NK-92 (cell line): ENCODE results near the gene RNF220.

Source experiments
- DNase-seq: peaks from one replicate; lab custom pipeline; 2025; ENCODE audit not compliant: unreplicated experiment; lab: John Stamatoyannopoulos, UW

The RNF220 gene

DNA sequence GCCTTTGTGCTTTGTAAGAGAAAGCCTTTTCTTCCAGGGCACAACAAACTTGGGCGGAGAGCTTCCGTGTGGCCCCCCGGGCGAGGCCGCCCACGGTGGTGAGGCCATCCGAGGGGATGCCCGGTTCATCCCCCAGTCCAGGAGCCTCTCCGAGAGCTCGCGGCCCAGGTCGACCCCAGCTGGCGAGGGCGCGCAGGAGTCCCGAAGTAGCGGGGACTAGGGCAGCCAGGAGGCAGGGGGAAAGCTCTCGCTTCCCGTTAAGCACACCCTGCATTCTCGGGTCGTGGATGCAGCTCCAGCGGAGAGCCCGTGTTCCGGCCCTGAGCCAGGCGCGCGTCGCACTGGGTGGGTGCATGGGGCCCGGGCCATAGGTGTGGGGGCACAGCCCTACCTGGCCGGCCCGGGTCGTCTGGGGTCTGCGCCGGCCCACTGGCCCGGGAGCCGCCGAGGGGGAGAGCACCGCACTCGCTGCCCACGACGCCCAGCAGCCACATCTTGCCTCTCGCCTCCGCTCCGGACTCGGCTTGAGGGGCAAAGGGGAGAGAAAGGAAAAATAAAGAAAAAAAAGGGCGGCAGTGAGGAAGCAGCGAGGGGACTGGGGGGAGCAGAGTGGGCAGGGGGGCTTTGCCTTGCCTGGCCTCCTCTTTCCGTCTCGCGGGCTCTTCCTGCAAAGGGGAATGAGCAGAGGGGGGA lies 1.8 kb downstream of the RNF220 start:
- DNase-seq: no peak

DNA sequence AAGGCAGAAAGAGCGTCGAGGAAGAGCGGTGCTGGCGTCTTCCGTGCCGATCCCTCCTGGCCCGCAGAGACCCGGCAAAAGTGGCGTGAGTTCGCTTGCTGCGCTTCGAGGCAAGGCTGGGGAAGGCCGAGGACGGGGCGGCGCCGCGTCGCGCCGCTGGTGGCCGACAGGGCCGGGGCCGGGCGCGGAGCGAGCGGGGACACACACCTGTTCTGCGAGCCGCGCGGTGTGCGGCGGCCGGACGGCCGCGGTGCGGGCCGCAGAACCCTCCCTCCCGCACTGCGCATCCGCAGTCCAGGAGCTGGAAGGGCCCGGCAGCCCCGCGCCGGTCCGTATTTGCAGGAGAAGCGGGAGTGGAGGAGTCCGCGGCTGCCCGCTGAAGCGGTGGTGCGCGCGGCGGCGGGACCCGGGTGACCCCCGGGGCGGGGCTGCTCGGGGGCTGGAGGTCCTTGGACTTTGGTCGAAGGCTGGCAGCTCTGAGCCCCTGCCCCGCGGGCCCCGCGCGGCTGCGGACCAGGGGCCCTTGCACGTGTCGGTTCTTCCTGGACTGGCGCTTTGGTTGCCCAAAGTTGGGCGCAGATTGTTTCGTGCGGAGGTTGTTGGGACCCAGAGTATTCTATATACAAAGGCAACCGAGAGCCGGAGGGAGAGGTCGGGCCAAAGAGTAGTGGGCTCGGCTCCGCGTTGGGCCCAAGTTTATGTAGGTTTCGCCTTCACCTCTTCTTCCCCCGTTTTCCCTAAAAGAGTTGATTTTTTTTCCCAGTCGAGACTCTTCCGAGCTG lies 2.6 kb downstream of the RNF220 start:
- no peak for DNase-seq

DNA sequence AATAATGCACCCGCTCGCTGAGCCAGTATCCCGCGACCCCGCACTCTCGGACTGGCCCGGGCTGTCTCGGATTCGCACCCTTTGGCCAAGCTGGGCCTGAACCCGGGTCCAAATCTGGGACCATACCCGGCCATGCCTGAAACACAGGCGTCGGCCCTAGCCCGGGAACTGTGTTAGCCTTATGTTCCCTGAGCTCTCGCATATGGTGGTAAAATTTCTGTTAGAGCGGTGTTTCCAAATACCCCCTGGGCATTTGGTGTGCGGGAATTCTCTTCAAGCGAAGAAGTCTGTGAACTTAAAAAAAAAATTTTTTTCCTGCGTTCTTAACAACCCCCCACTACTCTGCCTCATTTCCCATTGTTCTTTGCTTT lies 3.1 kb downstream of the RNF220 start:
- no peak for DNase-seq

DNA sequence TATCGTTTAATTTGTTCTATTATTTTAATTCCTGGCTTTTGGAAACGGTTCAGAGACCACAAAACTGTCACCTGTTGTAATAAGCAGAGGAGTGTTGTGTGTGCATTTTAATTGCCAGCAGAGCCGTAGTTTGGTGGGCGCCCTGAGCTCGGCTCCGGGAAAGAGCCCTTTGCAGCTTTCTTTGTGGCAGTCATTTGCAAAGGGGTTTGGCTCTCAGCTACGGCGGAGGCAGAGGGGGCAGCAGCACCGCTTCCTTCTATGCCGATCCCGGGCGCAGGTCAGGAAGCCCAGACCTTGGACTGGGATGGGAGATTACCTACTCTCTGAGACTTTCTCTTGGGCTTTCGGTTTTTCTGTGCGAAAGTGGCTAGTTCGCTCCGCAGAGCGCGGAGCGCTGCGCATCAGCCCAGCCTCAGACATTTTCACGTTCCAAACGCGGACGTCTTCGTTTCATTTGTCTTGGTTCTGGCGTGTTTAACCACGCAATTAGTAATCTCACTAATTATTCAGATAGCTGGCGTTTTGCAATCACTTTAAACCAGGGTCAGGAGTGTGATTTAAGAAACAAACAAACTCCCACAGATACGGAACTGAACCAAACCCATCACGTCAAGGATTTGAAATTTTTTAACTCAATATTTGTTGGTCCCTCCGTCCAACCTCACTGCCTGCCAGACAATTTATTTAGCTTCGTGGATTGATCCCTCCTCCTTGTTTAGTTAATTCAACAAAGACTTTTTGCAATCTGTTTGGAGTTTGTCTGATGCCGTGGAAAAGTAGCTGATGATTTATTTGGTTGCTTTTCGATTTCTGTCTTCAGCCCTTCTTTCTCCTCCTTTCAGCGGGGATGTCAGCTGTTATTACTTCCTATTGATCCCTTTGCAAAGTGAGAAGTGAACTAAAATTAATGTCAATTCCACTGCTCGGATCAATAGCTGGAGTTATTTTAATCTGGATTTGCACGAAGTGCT lies 3.9 kb downstream of the RNF220 start:
- no peak for DNase-seq

DNA sequence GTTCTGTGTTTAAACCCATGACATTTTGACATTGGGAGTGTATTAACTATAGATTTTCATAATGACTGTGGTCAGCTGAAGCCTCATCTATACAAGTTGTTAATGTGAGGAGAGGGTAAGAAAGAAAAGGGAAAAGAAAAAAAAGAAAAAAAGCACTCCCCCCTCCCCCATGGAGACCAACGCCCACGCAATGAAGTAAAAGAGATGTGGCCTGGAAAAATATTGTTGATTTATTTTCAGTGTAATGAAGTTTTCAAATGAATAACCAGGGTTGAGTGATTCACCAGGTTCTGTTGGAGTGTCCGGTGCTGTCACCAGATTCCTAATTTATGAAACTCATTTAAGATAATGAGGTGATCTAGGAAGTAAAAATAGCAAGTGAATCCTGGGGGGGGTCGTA lies 4.7 kb downstream of the RNF220 start:
- DNase-seq: no peak

DNA sequence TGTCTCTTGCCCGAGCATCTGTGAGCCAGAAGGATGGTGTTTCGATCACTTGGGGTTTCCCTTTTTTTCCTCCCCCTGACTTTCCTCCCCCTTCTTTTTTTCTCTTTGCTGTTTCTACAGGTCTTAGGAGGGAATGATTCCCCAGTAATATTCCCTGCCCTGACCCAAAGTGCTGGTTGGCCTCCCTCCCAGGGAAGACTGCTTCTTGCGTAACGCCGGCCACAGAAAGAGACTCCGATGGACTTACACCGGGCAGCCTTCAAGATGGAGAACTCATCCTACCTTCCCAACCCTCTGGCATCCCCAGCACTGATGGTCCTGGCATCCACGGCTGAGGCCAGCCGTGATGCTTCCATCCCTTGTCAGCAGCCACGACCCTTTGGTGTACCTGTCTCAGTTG lies 6.8 kb downstream of the RNF220 start:
- DNase-seq: no peak

DNA sequence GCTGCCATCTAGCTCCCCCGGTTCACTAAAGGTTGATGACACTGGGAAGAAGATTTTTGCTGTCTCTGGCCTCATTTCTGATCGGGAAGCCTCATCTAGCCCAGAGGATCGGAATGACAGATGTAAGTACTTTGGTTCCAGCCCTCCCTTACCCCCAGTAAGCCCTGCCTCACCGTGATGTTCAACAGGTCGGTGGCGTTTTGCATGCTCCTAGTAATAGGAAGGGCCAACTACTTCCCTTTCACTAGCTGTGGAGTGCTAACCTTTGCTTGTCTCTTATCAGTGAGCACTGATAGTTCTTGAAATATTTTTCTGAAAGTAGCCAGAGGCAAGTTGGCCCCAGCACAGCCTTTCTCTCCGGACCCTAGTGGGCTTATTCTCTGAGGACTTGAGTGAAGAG lies 7.5 kb downstream of the RNF220 start:
- no peak for DNase-seq

DNA sequence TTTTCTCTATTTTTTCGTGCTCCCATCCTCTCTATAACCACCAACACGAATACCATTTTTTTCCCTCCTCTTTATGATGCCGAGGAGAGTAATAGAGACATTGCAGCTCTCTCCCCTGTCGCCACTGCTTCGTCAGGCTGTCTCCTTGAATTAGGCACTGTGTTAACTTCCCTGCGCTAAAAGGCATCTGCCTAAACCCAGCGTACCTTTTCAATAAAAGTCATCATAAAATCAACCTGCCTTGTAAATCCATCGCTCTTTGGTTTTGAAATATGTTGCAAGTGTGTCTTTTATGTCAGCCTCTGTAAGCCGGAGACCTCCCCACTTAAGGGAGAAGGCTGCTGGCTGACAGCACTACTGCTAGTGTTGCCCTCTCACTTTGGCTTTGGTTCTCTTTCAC lies 8.7 kb downstream of the RNF220 start:
- no peak for DNase-seq

DNA sequence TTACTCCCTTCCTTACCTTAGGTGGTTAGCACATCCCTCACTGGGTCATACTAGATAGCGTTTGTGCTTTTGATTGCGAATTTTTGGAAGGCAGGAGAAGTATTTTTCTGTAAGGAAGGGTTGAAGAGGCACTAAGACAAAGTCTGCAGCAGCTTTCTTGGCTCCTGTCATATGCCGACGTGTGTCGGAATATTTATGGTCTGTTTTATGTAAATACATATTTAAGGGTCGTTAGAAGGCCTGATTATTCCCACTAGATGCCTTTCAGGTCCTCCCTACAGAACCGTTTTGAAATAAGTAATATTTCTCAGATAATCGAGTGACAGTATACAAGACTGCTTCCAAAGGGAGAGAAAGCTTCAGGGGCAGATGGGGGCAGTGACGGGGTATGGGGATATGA lies 10.0 kb downstream of the RNF220 start:
- DNase-seq: no peak

DNA sequence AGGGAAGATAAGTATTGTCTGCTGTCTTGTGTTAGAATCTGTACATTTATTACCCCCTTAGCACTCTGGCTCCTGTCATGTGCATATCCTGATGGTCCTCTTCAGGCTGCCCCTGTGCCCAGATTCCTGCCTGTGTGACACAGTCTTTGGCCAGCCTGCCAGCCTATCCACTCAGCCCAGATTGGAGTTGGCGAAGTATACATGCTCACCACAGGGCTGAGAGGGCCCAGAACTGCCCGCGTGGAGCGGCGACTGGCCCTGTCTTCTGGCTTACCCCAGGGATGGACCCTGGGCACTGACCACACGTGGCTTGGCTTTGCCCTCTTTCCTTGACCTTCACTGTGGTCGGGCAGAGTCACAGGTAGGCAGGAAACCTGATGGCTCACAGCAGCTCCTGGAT lies 11.4 kb downstream of the RNF220 start:
- DNase-seq: no peak

DNA sequence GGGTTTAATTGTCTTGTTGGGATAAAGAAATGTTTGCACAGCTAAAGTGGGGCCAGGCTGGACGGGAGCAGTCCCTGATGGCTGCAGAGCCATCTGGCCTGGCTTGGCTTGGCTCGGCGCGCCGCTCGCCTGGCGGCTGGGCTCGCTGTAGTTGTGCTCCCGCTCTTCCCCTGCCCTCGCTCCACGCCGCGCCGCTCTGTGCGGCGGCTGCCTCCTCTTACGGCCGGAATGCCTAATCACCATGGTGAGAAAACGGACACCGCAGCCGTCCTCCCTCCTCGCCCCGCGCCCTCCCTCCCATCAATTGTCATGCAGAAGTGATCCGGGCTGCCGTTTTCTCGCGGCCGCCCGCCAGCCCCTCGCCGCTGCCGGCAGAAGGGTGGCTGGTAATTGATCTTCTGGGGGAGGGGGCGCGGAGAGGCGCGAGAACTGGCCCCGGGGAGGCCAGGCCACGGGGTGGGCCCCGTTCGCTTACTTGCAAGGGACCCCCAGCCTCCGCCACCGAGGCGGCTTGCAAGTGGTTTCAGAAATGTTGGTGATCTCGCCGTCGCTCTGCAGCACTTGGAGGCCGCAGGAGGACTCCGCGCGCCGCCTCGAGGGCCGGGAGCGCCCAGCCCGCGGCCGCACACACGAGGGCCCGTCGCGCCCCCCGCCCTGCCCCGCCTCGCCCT lies 12.4 kb downstream of the RNF220 start:
- no peak for DNase-seq

DNA sequence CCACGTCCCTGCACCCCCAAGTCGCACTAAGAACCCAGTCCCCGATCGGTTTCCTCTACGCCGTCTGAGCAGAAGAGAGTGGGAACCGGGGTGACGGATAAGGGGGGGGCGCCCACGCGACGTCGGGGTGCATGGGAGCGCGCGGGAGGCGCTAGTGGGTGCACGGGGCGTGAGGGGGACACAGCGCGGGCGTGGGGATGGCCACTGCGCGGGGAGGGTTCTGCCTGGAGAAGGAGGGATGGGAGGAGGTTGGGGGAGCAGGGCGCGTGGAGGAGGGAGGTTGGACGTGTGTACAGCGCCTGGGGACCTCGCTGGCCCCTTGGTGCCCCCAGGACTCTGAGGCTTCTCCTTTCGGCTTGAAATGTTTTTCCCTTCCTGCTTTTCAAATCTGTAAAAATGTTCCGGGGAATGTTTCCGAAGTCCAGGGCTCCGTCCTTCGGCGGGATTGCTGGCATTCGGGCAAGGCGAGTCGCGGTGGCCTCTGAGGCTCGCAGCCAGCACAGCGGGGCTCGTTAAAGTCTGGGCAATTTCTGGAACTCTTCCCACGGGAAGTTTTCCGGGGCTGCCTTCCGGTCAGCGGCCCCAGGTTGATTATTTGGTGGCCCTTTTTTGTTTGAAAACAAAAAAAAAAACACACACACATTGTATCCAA lies 13.1 kb downstream of the RNF220 start:
- DNase-seq: no peak

DNA sequence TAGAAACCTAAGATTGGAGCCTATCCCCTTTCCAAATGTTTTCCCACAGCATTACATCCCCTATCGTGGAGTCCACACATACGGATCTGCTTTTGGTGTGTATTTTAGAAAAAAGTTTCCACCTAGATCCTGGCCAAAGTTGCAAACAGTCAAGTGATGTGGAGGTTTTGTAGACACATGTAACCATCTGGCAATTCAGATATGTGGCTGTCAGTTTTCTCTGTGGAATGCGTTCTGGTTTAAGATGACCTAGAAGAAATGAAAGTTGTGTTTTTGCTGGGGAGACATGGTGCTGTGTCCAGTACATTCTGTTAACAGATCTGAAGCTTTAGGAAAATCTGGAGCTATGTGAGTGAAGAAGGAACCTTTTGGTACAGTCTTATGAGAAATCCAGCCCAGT lies 14.8 kb downstream of the RNF220 start:
- no peak for DNase-seq

DNA sequence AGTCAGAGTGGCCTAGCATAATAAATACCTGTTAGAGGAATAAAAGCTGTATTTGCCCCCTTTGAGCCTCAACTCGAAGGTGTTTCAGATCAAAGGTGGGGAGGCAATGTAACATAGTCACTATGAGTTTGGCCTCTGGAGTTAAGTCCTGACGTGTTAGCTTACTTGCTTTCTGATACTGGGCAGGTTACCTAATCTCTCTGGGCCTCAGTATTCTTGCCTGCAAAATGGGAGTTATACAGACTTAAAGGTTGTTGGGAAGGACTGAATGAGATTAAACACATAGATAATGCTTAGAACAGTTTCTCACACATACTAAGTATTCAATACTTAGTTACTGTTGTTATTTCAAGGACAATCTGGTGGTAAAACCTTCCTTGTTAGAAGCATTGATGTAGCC lies 15.5 kb downstream of the RNF220 start:
- DNase-seq: no peak

DNA sequence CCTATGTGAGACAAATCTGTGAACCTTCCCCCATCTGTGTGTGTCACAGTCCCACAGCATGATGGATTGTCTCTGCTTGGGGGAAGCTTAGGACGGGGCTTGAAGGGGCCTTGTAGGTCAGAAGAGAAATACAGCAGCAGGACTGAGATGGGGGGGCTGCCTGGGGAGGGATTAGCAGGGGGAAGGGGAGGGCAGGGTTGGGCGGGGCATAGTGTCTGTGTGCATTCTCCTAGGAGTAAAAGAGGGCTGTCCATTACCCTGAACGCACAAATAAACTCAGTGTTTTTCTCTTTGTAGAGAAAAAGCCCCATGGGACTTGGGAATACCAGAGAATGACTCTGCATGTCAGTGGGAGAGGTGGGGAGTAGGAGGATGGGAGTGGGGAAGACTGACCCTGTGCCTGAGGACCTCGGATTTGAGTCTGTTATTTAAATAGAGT lies 16.4 kb downstream of the RNF220 start:
- no peak for DNase-seq

DNA sequence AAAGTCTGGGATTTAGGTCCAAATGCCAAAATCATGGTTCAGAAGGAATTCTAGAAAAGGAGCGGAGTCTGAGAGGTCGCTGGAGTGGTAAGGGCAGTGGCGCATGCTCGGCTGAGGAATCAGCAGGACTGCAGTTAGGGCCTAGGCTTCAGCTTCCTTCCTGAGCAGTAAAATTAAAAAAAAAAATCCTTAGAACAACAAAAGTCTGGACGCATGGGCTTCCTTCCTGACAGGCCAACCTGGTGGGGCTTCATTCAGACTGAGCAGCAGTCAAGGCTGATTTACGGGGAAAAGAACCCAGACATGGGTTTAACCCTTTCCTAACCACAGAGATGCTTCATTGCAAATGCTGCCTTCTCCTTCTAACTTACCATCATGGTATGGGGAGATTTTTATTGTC lies 17.1 kb downstream of the RNF220 start:
- DNase-seq: no peak

DNA sequence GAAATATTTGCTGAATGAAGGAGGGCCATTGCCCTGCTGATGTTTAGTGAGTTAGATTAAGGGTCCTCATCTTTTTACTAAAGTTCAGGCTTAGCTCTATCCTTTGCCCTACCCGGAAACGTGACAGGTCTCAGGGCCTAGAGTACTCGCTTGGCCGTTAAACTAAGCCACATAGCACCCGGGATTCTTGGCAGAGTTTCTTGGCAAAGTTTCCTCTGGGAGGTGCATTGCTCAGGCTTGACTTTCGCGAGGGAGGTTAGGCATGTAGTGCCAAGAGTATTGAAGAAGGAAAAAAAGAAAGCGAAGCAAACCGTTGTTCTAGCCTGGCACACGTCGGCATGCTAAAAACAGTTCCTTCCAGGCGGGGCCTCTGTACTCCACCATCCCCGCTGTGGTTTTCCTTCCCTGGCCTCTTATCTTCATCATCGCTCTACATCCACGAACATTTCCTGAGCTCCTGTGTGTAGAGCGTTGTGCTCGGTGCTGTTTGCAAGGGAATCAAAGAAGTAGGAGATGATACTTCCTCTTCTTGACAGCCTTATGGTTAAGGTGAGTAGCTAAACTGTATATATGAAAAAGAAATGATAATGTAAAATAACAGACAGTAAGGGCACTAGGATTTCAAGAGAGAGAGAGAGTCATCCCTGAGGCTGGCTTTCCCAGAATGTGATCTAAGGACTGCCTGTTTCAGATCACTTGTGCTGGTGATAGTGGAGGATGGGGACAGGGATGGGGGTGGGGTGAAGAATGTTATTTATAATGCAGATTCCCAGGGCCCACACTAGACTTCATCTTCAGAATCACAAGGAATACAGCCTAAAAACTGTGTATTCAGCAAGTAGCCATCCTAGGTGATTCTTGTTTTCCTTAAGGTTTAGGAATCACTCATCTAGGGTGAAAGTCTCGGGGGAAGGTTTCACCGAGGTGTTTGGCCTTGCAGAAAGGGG lies 18.8 kb downstream of the RNF220 start:
- no peak for DNase-seq

DNA sequence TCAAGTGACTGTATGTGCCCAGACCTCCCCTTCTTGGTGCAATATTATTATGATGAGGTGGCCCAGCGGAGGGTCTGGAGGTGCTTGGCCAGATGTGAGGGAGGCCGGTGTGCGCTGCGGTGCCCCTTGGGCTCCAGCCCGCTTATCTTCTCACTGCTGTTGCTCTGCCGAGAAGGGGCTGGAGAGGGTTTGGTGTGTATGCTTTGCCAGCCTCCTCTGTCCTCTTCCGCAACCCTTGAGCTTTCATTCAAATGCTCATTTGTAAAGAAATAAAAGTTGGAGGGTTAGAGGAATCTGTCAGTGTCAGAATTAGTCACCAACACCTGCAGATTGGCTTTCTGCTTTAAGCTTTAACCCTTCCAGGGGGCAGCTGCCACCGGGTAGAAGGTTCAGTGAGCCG lies 19.7 kb downstream of the RNF220 start:
- DNase-seq: no peak

DNA sequence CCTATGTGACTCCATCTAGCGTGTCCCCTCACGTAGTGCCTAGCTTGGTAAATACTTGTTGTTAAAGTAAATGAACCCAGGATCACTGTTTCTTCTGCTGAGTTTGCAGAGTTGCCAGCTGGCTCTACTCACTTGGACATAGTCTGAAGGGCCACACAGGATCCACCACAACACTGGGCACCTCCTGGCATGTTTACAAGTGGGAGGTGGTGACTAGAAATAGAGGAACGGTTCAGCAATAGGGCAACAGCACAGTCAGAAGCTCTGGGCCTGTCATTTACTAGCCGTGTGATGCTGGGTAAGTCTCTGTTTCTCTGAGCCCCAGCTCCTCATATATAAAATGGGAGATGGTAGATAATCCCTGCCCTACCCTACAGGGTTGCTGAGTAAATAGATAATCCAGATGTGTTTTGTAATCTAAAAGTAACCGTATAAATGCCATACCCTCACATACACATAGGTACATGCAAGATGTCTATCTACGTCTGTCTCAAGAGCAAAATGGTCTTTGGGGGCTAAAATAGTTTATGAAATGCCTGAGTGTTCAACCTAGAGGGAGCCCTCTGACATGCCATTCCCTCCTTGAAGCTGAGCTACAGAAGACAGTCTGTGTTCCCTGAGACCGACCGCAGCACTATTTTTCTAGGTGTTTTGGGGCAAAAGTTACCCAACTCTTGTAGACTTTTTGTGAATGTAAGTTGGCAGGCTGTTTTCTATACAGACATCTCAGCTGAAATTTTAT lies 20.5 kb downstream of the RNF220 start:
- no peak for DNase-seq
